Measurements from ENCODE around the gene LARP4B.

Gene LARP4B

DNA sequence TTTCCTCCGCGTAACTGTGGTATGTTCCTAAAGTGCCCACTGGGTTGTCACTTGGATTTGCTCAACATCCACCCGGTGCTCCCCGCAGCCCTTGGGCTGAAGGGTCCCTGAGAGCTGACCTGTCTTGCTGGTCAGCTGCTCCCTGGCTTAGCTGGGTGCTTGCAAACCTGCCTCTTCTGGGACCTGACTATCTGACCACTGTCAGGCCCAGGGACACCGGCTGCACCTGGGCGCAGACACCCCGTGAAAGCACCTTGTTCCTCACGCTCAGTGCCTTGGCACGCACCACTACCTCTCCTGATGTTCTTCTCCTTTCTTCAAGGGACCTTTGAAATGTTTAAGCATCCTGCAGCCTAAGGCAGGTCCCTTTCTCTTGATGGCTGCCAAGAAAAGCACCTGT, 26.6 kb upstream of the LARP4B start:
- Histone ChIP-seq H4K8ac (ENCODE audit: low read depth, low read length) (no peak overlapping the region), H3K9ac (ENCODE audit: low read depth, low read length, poor library complexity) (no peak overlapping the region), H2BK12ac (ENCODE audit: low read length) (no peak overlapping the region), H3K36me3 (replicated peaks in 1 of 2; ENCODE audit: control insufficient read depth in 2 of 2, insufficient read depth in 2 of 2, low read length in 2 of 2) (no peaks in the 10 kb centered on the region), H3K4me1 (ENCODE audit: control insufficient read depth in 2 of 2, insufficient read depth in 1 of 2, low read depth in 1 of 2, low read length in 2 of 2) (no peaks in the 10 kb centered on the region), H3K27ac (replicated peaks; ENCODE audit: low read length) (no peak overlapping the region), H3K27me3 (ENCODE audit: control insufficient read depth in 3 of 3, insufficient read depth in 3 of 3, low read depth in 1 of 3, low read length in 3 of 3) (peaks cover 0 to 32% (median 0%) of the 10 kb centered on the region in 3 experiments), H3K23ac (ENCODE audit: low read depth, low read length, poor library complexity) (no peak overlapping the region), H3K14ac (ENCODE audit: low read length) (no peak overlapping the region), H2BK5ac (ENCODE audit: low read length) (no peak overlapping the region), H3K18ac (ENCODE audit: low read length) (no peak overlapping the region), H4K91ac (ENCODE audit: low read depth, low read length, poor library complexity) (no peak overlapping the region), H2AFZ (ENCODE audit: low read length) (no peak overlapping the region), H2BK15ac (ENCODE audit: low read length) (no peak overlapping the region), H3K4me2 (ENCODE audit: insufficient read depth, low read length, poor library complexity, severe bottlenecking) (no peak overlapping the region), H3K79me1 (ENCODE audit: low read depth, low read length) (no peaks in the 10 kb centered on the region), H3K4me3 (ENCODE audit: low read length in 2 of 2) (no peak overlapping the region), H3K9me3 (replicated peaks in 1 of 2; ENCODE audit: control insufficient read depth in 2 of 2, insufficient read depth in 1 of 2, low read depth in 1 of 2, low read length in 2 of 2) (peaks cover 0 to 3% of the 10 kb centered on the region in 2 donors), H2BK120ac (ENCODE audit: low read depth, low read length) (no peak overlapping the region), H2AK5ac (ENCODE audit: low read depth, low read length) (no peak overlapping the region), H3K4ac (ENCODE audit: low read length) (no peak overlapping the region)
- WGBS, 2 donors (ENCODE audit: extremely low coverage in 2 of 2, insufficient read length in 2 of 2, insufficient replicate concordance in 1 of 2) = no CpG with 5 or more reads among the region's 9 CpGs
- no peak for DNase-seq (ENCODE audit: low spot score)

DNA sequence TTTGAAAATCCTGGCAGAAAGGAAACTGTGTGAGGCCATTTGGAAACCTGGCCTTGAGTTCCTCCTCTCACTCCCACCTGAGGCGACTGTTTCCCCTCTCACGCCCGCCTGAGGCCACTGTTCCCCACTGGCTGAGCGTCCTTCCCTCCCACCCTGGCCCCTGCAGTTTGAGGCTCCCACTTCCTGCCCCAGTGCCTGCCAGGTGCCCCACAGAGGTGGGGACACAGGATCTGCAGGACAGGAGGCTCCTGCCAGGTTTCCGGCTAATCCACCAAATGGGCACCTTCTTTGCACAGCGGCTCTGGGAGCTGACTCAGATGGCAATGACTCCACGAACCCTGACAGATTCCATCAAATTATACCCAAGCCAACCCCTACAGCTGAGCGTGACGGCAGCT, 24.3 kb upstream of the LARP4B start:
- H4K91ac ChIP-seq (ENCODE audit: low read depth, low read length, poor library complexity) = no peak overlapping the region
- no peak for DNase-seq (ENCODE audit: low spot score)
- no peaks in the 10 kb centered on the region for H3K36me3 ChIP-seq (replicated peaks in 1 of 2; ENCODE audit: control insufficient read depth in 2 of 2, insufficient read depth in 2 of 2, low read length in 2 of 2)
- H3K18ac ChIP-seq (ENCODE audit: low read length) = no peak overlapping the region
- H2BK12ac ChIP-seq (ENCODE audit: low read length) = no peak overlapping the region
- H3K14ac ChIP-seq (ENCODE audit: low read length) = no peak overlapping the region
- H3K9ac ChIP-seq (ENCODE audit: low read depth, low read length, poor library complexity) = no peak overlapping the region
- no peak overlapping the region for H2BK15ac ChIP-seq (ENCODE audit: low read length)
- H2BK5ac ChIP-seq (ENCODE audit: low read length) = no peak overlapping the region
- no peak overlapping the region for H2BK120ac ChIP-seq (ENCODE audit: low read depth, low read length)
- H3K4me2 ChIP-seq (ENCODE audit: insufficient read depth, low read length, poor library complexity, severe bottlenecking) = no peak overlapping the region
- no peaks in the 10 kb centered on the region for H3K79me1 ChIP-seq (ENCODE audit: low read depth, low read length)
- H3K4me1 ChIP-seq (ENCODE audit: control insufficient read depth in 2 of 2, insufficient read depth in 1 of 2, low read depth in 1 of 2, low read length in 2 of 2) = no peaks in the 10 kb centered on the region
- peaks cover 0 to 35% (median 0%) of the 10 kb centered on the region in 3 experiments for H3K27me3 ChIP-seq (ENCODE audit: control insufficient read depth in 3 of 3, insufficient read depth in 3 of 3, low read depth in 1 of 3, low read length in 3 of 3)
- H3K9me3 ChIP-seq (replicated peaks in 1 of 2; ENCODE audit: control insufficient read depth in 2 of 2, insufficient read depth in 1 of 2, low read depth in 1 of 2, low read length in 2 of 2) = peaks cover 0 to 3% of the 10 kb centered on the region in 2 donors
- no peak overlapping the region for H4K8ac ChIP-seq (ENCODE audit: low read depth, low read length)
- no peak overlapping the region for H2AFZ ChIP-seq (ENCODE audit: low read length)
- no CpG with 5 or more reads among the region's 9 CpGs for WGBS, 2 donors (ENCODE audit: extremely low coverage in 2 of 2, insufficient read length in 2 of 2, insufficient replicate concordance in 1 of 2)
- no peak overlapping the region for H3K23ac ChIP-seq (ENCODE audit: low read depth, low read length, poor library complexity)
- no peak overlapping the region for H2AK5ac ChIP-seq (ENCODE audit: low read depth, low read length)
- H3K27ac ChIP-seq (replicated peaks; ENCODE audit: low read length) = no peak overlapping the region
- H3K4ac ChIP-seq (ENCODE audit: low read length) = no peak overlapping the region
- no peak overlapping the region for H3K4me3 ChIP-seq (ENCODE audit: low read length in 2 of 2)

DNA sequence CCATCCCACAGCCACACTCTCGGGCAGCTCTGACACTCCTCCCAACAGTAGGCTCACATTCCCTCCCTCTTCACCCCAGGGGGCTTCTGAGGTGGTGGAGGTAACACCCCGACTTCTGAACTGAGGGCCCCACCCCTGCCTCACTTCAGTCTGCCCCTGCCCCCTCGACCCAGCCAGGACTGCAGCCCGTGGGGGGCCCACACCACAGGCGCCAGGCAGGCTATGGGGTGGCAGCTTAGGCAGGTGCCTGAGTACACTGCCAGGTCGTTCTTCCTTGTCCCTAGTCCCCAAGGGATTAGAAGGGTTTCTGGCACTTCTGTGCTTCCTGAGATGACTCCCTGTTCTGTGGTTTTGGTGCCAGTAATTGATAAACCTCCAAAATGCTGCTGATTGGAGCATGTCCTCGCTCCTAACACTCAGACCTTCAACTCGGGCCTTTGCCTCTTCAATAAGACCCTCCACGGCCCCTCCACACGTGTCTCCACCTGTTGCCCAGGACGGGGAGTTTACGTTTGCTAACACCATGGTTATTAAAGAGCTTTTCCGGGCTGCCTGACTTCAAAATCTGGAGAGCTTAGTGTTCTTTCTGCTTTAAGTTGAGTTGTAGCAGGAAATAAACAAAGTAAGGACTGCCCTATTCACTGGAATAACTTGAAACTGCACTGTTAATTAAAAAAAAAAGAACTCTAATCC, 23.8 kb upstream of the LARP4B start:
- no peak overlapping the region for H3K9ac ChIP-seq (ENCODE audit: low read depth, low read length, poor library complexity)
- peak overlapping the region; percentile 55 for H3K23ac ChIP-seq (ENCODE audit: low read depth, low read length, poor library complexity)
- H2AK5ac ChIP-seq (ENCODE audit: low read depth, low read length) = no peak overlapping the region
- no CpG with 5 or more reads among the region's 13 CpGs for WGBS, 2 donors (ENCODE audit: extremely low coverage in 2 of 2, insufficient read length in 2 of 2, insufficient replicate concordance in 1 of 2)
- H3K14ac ChIP-seq (ENCODE audit: low read length) = no peak overlapping the region
- no peak overlapping the region for H3K18ac ChIP-seq (ENCODE audit: low read length)
- H3K9me3 ChIP-seq (replicated peaks in 1 of 2; ENCODE audit: control insufficient read depth in 2 of 2, insufficient read depth in 1 of 2, low read depth in 1 of 2, low read length in 2 of 2) = peaks cover 0 to 3% of the 10 kb centered on the region in 2 donors
- H3K4me1 ChIP-seq (ENCODE audit: control insufficient read depth in 2 of 2, insufficient read depth in 1 of 2, low read depth in 1 of 2, low read length in 2 of 2) = no peaks in the 10 kb centered on the region
- H3K4ac ChIP-seq (ENCODE audit: low read length) = no peak overlapping the region
- no peaks in the 10 kb centered on the region for H3K79me1 ChIP-seq (ENCODE audit: low read depth, low read length)
- no peak overlapping the region for H2BK12ac ChIP-seq (ENCODE audit: low read length)
- no peak overlapping the region for H2BK120ac ChIP-seq (ENCODE audit: low read depth, low read length)
- no peak for DNase-seq (ENCODE audit: low spot score)
- H2BK5ac ChIP-seq (ENCODE audit: low read length) = no peak overlapping the region
- H3K27me3 ChIP-seq (ENCODE audit: control insufficient read depth in 3 of 3, insufficient read depth in 3 of 3, low read depth in 1 of 3, low read length in 3 of 3) = peaks cover 0 to 35% (median 0%) of the 10 kb centered on the region in 3 experiments
- H2BK15ac ChIP-seq (ENCODE audit: low read length) = no peak overlapping the region
- no peak overlapping the region for H3K4me2 ChIP-seq (ENCODE audit: insufficient read depth, low read length, poor library complexity, severe bottlenecking)
- no peak overlapping the region for H3K27ac ChIP-seq (replicated peaks; ENCODE audit: low read length)
- H2AFZ ChIP-seq (ENCODE audit: low read length) = peak overlapping the region; percentile 7
- no peak overlapping the region for H4K91ac ChIP-seq (ENCODE audit: low read depth, low read length, poor library complexity)
- no peak overlapping the region for H3K4me3 ChIP-seq (ENCODE audit: low read length in 2 of 2)
- no peak overlapping the region for H4K8ac ChIP-seq (ENCODE audit: low read depth, low read length)
- no peaks in the 10 kb centered on the region for H3K36me3 ChIP-seq (replicated peaks in 1 of 2; ENCODE audit: control insufficient read depth in 2 of 2, insufficient read depth in 2 of 2, low read length in 2 of 2)

DNA sequence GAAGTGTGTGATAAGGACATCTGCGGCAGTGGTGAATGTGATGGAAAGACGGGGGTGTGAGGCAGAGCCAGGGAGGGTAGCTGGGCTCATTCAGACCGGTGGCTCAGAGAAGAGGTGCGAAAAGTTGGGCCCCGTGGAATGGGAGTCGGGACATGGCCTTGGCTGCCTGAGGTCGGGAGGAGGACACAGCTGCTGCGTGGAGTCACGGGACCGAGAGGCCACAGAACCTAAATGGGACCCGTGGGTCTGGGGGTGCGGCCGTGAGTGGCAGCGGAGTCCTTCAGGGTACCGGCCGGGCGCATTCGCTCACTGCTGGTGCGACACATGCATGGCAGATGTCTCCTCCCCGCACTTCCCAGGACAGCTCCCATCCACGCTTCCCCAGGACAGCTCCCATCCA, 22.9 kb upstream of the LARP4B start:
- Histone ChIP-seq H3K79me1 (ENCODE audit: low read depth, low read length) (no peaks in the 10 kb centered on the region), H2BK12ac (ENCODE audit: low read length) (no peak overlapping the region), H2BK15ac (ENCODE audit: low read length) (no peak overlapping the region), H3K4me1 (ENCODE audit: control insufficient read depth in 2 of 2, insufficient read depth in 1 of 2, low read depth in 1 of 2, low read length in 2 of 2) (no peaks in the 10 kb centered on the region), H3K27ac (replicated peaks; ENCODE audit: low read length) (no peak overlapping the region), H3K27me3 (ENCODE audit: control insufficient read depth in 3 of 3, insufficient read depth in 3 of 3, low read depth in 1 of 3, low read length in 3 of 3) (peaks cover 0 to 32% (median 0%) of the 10 kb centered on the region in 3 experiments), H3K9ac (ENCODE audit: low read depth, low read length, poor library complexity) (no peak overlapping the region), H3K4me3 (ENCODE audit: low read length in 2 of 2) (no peak overlapping the region), H3K18ac (ENCODE audit: low read length) (no peak overlapping the region), H3K9me3 (replicated peaks in 1 of 2; ENCODE audit: control insufficient read depth in 2 of 2, insufficient read depth in 1 of 2, low read depth in 1 of 2, low read length in 2 of 2) (no peaks in the 10 kb centered on the region), H2BK120ac (ENCODE audit: low read depth, low read length) (no peak overlapping the region), H3K4me2 (ENCODE audit: insufficient read depth, low read length, poor library complexity, severe bottlenecking) (no peak overlapping the region), H3K36me3 (replicated peaks in 1 of 2; ENCODE audit: control insufficient read depth in 2 of 2, insufficient read depth in 2 of 2, low read length in 2 of 2) (no peaks in the 10 kb centered on the region), H2BK5ac (ENCODE audit: low read length) (no peak overlapping the region), H3K4ac (ENCODE audit: low read length) (no peak overlapping the region), H2AFZ (ENCODE audit: low read length) (no peak overlapping the region), H4K91ac (ENCODE audit: low read depth, low read length, poor library complexity) (no peak overlapping the region), H2AK5ac (ENCODE audit: low read depth, low read length) (no peak overlapping the region), H4K8ac (ENCODE audit: low read depth, low read length) (no peak overlapping the region), H3K23ac (ENCODE audit: low read depth, low read length, poor library complexity) (no peak overlapping the region), H3K14ac (ENCODE audit: low read length) (no peak overlapping the region)
- no peak for DNase-seq (ENCODE audit: low spot score)
- no CpG with 5 or more reads among the region's 21 CpGs for WGBS, 2 donors (ENCODE audit: extremely low coverage in 2 of 2, insufficient read length in 2 of 2, insufficient replicate concordance in 1 of 2)
